Anterior cingulate cortex (tissue), 58 donors: ENCODE measurements around the gene TADA3.

Experiments
- DNase-seq, 58 donors: peaks; one replicate each; lab custom pipeline; 2025; lab: John Stamatoyannopoulos, UW

Gene TADA3

DNA sequence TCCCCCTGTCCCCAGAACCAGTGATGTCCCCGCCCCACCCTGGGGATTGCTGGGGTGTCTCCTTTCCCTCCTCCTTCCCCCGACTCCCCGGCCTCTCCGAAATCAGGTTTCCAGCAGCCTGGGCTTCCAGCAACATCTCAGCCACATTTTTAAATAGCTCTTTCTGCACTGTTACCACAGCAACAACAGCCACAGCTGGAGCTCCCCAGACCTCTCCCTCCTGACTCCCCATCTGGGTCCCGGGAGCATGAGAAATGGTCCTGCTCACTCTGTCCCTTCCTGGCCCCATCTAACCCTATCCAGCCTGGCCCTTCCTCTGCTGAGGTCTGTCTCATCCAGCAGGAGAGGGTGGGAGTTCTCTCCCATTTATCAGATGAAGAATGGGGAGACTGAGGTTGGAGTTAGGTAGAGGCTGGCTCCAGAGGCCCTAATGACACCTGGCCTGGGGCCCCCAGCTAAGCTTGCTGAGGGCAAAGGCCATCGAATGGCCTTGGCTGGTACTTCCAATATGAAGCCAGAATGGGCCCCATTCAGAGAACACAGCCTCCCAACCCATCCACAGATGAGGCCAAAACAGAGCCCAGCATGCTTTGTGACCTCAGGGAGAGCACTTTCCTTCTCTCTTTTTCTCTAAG, 24.0 kb downstream of the TADA3 start:
- peak in 3 of 58 donors; percentile 13 to 29 (median 15) for DNase-seq

DNA sequence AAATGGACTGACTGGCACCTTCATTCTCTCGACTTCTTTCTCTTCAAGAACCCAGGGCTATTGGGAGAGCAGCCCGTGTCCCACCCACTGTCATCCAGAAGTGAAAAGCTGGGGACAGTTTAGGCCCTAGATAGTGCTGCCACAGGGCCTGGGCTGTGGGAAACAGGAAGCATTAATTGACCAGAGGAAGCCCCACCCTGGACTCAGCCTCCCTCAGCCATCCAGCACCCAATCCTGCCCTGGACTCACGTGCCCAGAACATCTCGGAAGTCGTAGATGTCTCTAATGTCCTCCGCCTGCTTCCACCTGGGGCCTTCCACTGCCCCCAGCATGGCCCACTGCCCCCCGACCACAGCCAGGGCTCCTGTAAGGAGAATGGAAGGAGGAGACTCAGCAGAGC, 24.9 kb downstream of the TADA3 start:
- DNase-seq, result no peak

DNA sequence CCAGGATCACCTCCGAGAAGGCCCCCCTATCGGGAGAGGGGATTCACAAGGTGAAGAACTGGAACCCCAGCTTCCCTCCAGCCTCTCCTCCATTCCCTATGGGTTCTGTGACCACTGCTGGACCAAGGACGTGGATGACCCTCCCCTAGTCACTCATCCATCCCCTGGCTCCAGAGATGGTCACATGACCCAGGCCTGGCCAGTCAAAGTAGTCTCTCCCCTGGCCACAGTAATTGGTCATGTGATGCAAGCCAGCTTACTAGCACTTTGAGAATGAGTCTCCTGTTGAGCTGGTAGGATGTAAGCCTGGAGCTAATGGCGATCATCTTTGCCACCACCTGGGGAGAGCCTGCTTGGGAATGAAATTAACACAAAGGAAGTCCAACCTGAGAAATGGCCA, 26.4 kb downstream of the TADA3 start:
- peak in 1 of 58 donors; percentile 24 for DNase-seq

GRCh38 chr3:9762871-9763270, 29.4 kb downstream of the TADA3 start:
- no peak for DNase-seq

GRCh38 chr3:9761919-9762318, 30.4 kb downstream of the TADA3 start:
- DNase-seq, result no peak

DNA sequence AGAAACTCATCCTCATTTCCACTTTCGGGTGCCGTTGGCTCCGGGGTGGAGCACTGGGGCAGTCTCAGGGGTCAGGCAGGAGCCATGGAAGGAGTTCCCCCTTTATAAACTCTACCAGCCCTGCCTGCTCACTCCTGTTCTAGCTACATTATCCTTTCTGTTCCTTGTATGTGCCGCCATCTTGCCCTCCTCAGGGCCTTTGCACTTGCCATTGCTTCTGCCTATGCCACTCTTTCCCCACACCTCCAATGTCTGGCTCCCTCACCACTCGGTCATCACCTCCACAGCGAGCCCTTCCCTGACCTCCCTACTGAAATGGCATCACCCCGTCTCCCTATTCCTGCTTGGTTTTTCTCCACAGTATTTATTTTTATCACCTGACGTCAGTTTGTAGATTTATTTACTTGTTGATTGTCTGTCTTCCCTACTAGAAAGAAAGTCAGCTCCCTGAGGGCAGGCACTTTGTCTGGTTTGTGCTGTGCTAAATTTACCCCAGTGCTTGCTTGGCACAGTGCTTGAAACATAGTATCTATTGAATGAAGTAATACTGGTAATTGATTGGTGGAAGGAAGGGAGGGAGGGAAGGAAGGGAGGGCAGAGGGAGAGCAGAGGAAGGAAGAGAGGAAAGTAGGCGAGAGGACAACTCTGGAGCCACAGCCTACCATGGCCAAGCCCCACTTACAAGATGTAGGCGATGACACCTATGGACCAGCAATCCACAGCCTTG, 31.3 kb downstream of the TADA3 start:
- no peak for DNase-seq

DNA sequence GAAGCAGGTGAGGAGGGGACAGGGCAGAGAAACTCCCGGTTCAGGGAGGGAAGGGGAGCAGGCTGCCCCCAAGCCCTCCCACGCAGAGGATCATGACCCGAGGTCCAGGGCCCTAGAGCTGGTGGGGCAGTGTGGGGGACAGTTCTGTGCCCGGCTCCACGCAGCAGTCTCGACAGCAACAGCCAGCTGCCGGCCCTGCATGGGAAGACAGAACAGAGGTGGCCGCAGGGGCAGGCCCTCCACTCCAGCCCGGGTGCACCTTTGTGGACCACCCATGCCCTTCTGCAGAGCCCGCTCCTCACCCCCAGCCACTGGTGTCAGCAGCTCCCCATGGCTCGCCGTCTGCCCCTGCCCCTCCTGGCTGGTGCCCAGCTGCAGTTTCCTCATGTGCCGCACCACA, 34.8 kb downstream of the TADA3 start:
- no peak for DNase-seq

GRCh38 chr3:9754678-9755077, 37.6 kb downstream of the TADA3 start:
- no peak for DNase-seq

GRCh38 chr3:9750556-9751411, 41.5 kb downstream of the TADA3 start:
- DNase-seq, result no peak

- DNase-seq, result peak; percentile 71 to 98 (median 94)
Measured at GRCh38 chr3:9749645-9750555, 42.4 kb downstream of the TADA3 start, which contains the start of gene OGG1. OGG1 (plus strand) TSS chr3:9749952; CDS start chr3:9750287, 335 bp downstream.

DNA sequence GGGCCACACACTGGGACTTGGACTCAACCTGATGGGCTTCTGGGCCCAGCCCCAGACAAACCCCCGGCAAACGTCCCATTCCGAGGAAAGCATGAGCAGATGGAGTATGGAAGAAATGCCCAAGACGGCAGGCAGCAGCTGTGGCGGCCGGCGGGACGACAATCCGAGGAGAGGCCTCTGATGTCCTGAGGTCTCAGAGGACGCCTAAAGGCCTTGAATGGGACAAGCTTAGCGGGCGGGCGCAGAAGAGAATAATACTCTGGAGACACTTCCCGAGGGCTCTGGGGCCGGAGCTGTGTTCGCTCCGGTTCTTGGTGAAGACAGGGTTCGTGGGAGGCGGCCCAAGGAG, 43.0 kb downstream of the TADA3 start:
- peak in 4 of 58 donors; percentile 47 to 82 (median 53) for DNase-seq

GRCh38 chr3:9748031-9748430, 44.2 kb downstream of the TADA3 start:
- DNase-seq, result no peak

GRCh38 chr3:9747267-9747666, 45.0 kb downstream of the TADA3 start:
- DNase-seq, result no peak

DNA sequence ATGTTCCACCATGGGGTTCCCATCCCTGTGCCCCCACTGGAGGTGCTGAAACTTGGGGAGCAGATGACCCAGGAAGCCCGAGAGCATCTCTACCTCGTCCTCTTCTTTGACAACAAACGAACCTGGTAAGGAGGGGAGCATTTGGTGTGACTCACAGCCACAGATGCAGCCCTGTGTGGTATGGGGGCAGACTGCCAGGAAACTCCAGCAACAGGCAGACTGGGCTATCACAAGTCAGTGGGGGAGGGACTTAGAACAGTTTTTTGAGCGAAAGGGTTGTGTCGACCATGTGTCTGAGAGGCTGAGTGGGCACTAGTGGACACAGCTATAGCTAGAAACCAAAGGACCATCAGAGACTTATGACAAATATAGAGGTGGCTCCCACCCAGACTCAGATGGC, 45.9 kb downstream of the TADA3 start:
- DNase-seq, result peak in 17 of 58 donors; percentile 29 to 77 (median 54)

- no peak for DNase-seq
Measured at GRCh38 chr3:9745521-9745920, 46.8 kb downstream of the TADA3 start.

- DNase-seq, result no peak
Measured at GRCh38 chr3:9744162-9744561, 48.1 kb downstream of the TADA3 start.

DNA sequence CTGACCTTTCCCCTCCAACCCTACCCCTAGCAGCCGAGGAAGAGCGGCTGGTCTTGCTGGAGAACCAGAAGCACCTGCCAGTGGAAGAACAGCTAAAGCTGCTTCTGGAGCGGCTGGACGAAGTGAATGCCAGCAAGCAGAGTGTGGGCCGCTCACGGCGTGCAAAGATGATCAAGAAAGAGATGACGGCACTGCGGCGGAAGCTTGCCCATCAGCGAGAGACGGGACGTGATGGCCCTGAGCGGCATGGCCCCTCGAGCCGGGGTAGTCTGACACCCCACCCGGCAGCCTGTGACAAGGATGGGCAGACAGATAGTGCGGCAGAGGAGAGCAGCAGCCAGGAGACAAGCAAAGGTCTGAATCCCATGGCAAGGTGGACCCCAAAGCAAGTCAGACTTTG, 48.7 kb downstream of the TADA3 start:
- DNase-seq, result no peak

DNA sequence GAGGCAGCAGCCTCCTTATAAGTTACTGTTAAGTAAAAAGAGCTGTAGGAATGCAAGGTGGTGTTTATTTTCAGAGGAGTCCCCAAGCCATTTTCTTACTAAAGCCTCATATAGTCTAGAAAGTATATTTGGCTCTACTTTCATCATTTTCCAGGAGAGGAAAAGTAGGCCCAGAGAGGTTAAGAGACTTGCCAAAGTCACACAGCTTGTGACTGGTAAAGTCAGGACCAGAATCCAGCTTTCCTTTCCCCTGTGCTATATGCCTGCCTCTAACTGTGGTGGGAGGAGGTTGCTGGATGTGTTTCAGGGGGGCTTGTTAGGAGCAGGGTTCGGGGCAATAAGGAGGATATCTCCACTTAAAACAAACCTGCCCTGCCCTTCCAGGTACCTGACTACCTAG, 49.7 kb downstream of the TADA3 start:
- no peak for DNase-seq

GRCh38 chr3:9739181-9739580, 53.1 kb downstream of the TADA3 start:
- no peak for DNase-seq

- peak in 13 of 58 donors; percentile 11 to 67 (median 31) for DNase-seq
Measured at GRCh38 chr3:9736831-9737230, 55.4 kb downstream of the TADA3 start.
